PC-3 (cell line): ENCODE data around the gene CACNA1B. TPM values are rescaled to one million over a fixed set of nuclear protein-coding genes. Genes with fewer than 3 reads are reported as not detected.

Source experiments
- ATAC-seq: fragments of 200-7000 bp; cut with Tn5 transposase; 2 replicates; pipeline ENCODE4 v1.9.1; 2020; ENCODE audit warnings: mild to moderate bottlenecking, moderate library complexity
- BruUV-seq: library from RNA; stranded (reverse); fragments of 400-500 nt; replicated peaks from 2 replicates; lab custom pipeline; 2021; lab: Mats Ljungman, UMichigan
- CTCF ChIA-PET: fragments of 300-600 bp; sonication (Branson Sonifier 250); formaldehyde crosslinking; loops from one replicate; lab custom pipeline; 2022; ENCODE audit warnings: antibody characterized with exemption; lab: Charles Lee
- POLR2A ChIA-PET: fragments of 300-600 bp; sonication (Branson Sonifier 250); formaldehyde crosslinking; loops from one replicate; lab custom pipeline; 2022; ENCODE audit warnings: antibody characterized with exemption; ENCODE audit not compliant: unreplicated experiment; lab: Charles Lee
- DNase-seq: peaks from one replicate; pipeline ENCODE4 v3.0.0-alpha.2; 2015
- H2AFZ ChIP-seq: fragments of 300-600 bp; sonication (generic); 2 replicates; pipeline ENCODE4 v1.6.0; 2016; ENCODE audit warnings: antibody characterized with exemption, low read length
- H3F3A ChIP-seq: fragments of 300-600 bp; sonication (generic); one replicate; pipeline ENCODE4 v1.6.0; 2017; ENCODE audit warnings: antibody characterized with exemption, low read length, control low read depth, mild to moderate bottlenecking; ENCODE audit not compliant: unreplicated experiment
- H3K27ac ChIP-seq: fragments of 300-600 bp; sonication (generic); 2 replicates; pipeline ENCODE4 v1.5.1; 2016; ENCODE audit warnings: mild to moderate bottlenecking, low read length
- H3K27me3 ChIP-seq: fragments of 300-600 bp; sonication (generic); 2 replicates; pipeline ENCODE4 v1.6.1; 2016; ENCODE audit warnings: low read length, mixed read lengths
- H3K36me3 ChIP-seq: fragments of 300-600 bp; sonication (generic); 2 replicates; pipeline ENCODE4 v1.6.1; 2016; ENCODE audit warnings: low read depth, mixed run types, low read length, mixed read lengths
- H3K4me1 ChIP-seq: fragments of 300-600 bp; sonication (generic); 2 replicates; pipeline ENCODE4 v1.5.1; 2016; ENCODE audit warnings: low read length; ENCODE audit not compliant: insufficient read depth
- H3K4me2 ChIP-seq: fragments of 300-600 bp; sonication (generic); 2 replicates; pipeline ENCODE4 v1.6.0; 2016; ENCODE audit warnings: low read length
- H3K4me3 ChIP-seq: fragments of 300-600 bp; sonication (generic); 2 replicates; pipeline ENCODE4 v1.5.1; 2016; ENCODE audit warnings: mild to moderate bottlenecking, low read length, mixed read lengths
- H3K79me2 ChIP-seq: fragments of 300-600 bp; sonication (generic); 2 replicates; pipeline ENCODE4 v1.6.1; 2017; ENCODE audit warnings: low read length, mixed read lengths
- H3K9ac ChIP-seq: fragments of 300-600 bp; sonication (generic); 2 replicates; pipeline ENCODE4 v1.6.0; 2016; ENCODE audit warnings: mild to moderate bottlenecking, low read length
- H3K9me2 ChIP-seq: fragments of 300-600 bp; sonication (generic); replicated peaks from 2 replicates; pipeline ENCODE4 v1.6.1; 2016; ENCODE audit warnings: mixed run types, low read length, mixed read lengths
- H3K9me3 ChIP-seq: fragments of 300-600 bp; sonication (generic); 2 replicates; pipeline ENCODE4 v1.6.1; 2016; ENCODE audit warnings: low read length, mixed read lengths
- H4K20me1 ChIP-seq: fragments of 300-600 bp; sonication (generic); 2 replicates; pipeline ENCODE4 v1.6.1; 2016; ENCODE audit warnings: low read length, mixed read lengths
- EZH2 ChIP-seq: fragments of 300-600 bp; sonication (generic); IDR thresholded peaks from one replicate; pipeline ENCODE4 v1.6.1; 2017; ENCODE audit warnings: antibody characterized with exemption, mild to moderate bottlenecking, low read length; ENCODE audit not compliant: unreplicated experiment
- EZH2phosphoT487 ChIP-seq: fragments of 300-600 bp; sonication (generic); IDR thresholded peaks from 2 replicates; pipeline ENCODE4 v1.6.1; 2018; ENCODE audit warnings: mild to moderate bottlenecking, antibody characterized with exemption, low read length, borderline replicate concordance
- intact Hi-C: fragments of 100-400 bp; cut with micrococcal nuclease; formaldehyde crosslinking; loops from 2 replicates; pipeline ENCODE4 v1.9.0; 2023
- total RNA-seq: library from RNA; depleted of rRNA; stranded (reverse); fragments of >200 nt; gene quantifications from 2 replicates; pipeline ENCODE4 v1.2.3, GENCODE V29; 2014
- TF ChIP-seq, protein P1 (sequence below): fragments of 300-600 bp; sonication (generic); conservative IDR thresholded peaks from 2 replicates; pipeline ENCODE4 v1.5.1; 2017; ENCODE audit warnings: antibody characterized with exemption, low read depth, mild to moderate bottlenecking, low read length

Gene CACNA1B
- total RNA-seq, 1 experiment from 2014 or later: not detected

DNA sequence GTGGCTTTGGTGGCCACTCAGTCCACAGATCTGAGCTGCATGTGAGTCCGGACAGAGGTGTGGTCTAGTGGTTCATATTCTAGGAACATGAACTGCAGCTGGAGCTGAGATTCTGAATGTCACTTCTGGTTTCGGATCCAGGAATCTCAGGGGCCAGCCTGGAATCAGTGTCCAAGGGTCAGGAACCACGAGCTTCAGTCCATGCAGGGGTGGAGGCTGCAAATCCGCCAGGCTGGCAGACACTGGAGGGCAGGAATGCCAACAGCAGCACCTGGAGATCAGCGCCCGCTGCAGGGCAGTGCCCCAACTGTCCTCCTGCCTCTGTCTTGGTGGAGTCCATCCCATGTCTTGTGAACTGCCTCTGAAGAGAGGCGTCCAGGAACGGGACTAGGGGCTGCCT, 73.5 kb downstream of the CACNA1B start:
- TF ChIP-seq EZH2 (no peak), EZH2phosphoT487 (no peak)
- TF ChIP-seq, protein P1, sequence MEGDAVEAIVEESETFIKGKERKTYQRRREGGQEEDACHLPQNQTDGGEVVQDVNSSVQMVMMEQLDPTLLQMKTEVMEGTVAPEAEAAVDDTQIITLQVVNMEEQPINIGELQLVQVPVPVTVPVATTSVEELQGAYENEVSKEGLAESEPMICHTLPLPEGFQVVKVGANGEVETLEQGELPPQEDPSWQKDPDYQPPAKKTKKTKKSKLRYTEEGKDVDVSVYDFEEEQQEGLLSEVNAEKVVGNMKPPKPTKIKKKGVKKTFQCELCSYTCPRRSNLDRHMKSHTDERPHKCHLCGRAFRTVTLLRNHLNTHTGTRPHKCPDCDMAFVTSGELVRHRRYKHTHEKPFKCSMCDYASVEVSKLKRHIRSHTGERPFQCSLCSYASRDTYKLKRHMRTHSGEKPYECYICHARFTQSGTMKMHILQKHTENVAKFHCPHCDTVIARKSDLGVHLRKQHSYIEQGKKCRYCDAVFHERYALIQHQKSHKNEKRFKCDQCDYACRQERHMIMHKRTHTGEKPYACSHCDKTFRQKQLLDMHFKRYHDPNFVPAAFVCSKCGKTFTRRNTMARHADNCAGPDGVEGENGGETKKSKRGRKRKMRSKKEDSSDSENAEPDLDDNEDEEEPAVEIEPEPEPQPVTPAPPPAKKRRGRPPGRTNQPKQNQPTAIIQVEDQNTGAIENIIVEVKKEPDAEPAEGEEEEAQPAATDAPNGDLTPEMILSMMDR: no peak
- ChIA-PET POLR2A (no interaction called here), CTCF (no interaction called here)
- Histone ChIP-seq H3F3A (no peaks in the 10 kb centered on the region), H3K4me3 (no peak overlapping the region), H3K27ac (no peak overlapping the region), H3K9me3 (no peaks in the 10 kb centered on the region), H3K36me3 (no peaks in the 10 kb centered on the region), H3K4me1 (no peaks in the 10 kb centered on the region), H3K9me2 (no peaks in the 10 kb centered on the region), H3K27me3 (no peaks in the 10 kb centered on the region), H3K4me2 (no peak overlapping the region), H3K79me2 (no peaks in the 10 kb centered on the region), H2AFZ (no peak overlapping the region), H4K20me1 (no peaks in the 10 kb centered on the region), H3K9ac (no peak overlapping the region)
- ATAC-seq: no peak
- no peak for DNase-seq
- intact Hi-C loops: no loop called here
- no TSS peak for BruUV-seq

DNA sequence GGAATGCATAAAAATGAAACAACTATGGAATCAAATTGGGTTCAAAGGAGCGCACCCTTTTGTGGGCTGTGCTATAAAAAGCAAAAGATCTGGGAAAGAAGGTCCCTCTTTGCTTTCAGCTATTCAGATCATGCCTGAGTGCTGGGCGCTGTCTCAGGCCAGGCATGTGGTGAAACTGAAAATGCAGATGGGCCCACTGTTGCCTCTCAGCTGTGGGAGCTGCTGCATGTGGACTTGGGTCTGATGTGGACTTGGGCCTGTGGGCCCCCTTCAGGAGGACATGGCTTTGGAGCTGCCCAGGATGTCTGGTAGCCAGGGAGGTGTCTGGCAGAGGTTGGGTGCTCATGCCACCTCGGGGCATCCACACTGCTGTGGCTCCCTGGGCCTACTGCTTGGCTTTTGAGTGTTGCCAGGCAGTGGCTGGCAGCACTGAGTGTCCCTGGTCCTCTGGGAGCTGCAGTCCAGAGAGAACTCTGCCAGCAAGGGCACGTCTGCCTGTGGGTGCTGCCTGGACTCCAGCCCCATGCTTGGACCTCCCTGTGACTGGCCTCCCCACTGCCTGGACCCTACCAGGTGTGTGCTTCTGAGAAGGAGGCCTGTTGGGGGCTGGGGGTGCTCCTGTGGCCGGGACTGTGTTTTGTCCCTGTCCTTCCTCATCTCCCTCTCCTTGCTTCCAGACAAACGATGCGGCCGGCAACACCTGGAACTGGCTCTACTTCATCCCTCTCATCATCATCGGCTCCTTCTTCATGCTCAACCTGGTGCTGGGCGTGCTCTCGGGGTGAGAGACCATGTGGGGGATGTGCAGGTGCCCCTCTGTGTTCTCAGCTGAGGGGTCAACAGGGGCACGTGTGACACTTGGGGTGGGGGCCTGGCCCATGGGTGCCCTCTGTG, 74.3 kb downstream of the CACNA1B start:
- no peak overlapping the region for H3K9ac ChIP-seq
- H3K4me2 ChIP-seq: no peak overlapping the region
- TF ChIP-seq EZH2 (no peak), EZH2phosphoT487 (no peak)
- TF ChIP-seq, protein P1: no peak
- no peak overlapping the region for H3K4me3 ChIP-seq
- ATAC-seq (no peak), DNase-seq (no peak)
- no TSS peak for BruUV-seq
- intact Hi-C loops: no loop called here
- H3K79me2 ChIP-seq: no peaks in the 10 kb centered on the region
- POLR2A ChIA-PET: no interaction called here
- no peaks in the 10 kb centered on the region for H3F3A ChIP-seq
- no peaks in the 10 kb centered on the region for H3K4me1 ChIP-seq
- CTCF ChIA-PET: no interaction called here
- no peaks in the 10 kb centered on the region for H3K9me3 ChIP-seq
- no peak overlapping the region for H2AFZ ChIP-seq
- H4K20me1 ChIP-seq: no peaks in the 10 kb centered on the region
- no peaks in the 10 kb centered on the region for H3K27me3 ChIP-seq
- H3K27ac ChIP-seq: no peak overlapping the region
- H3K9me2 ChIP-seq: no peaks in the 10 kb centered on the region
- no peaks in the 10 kb centered on the region for H3K36me3 ChIP-seq

DNA sequence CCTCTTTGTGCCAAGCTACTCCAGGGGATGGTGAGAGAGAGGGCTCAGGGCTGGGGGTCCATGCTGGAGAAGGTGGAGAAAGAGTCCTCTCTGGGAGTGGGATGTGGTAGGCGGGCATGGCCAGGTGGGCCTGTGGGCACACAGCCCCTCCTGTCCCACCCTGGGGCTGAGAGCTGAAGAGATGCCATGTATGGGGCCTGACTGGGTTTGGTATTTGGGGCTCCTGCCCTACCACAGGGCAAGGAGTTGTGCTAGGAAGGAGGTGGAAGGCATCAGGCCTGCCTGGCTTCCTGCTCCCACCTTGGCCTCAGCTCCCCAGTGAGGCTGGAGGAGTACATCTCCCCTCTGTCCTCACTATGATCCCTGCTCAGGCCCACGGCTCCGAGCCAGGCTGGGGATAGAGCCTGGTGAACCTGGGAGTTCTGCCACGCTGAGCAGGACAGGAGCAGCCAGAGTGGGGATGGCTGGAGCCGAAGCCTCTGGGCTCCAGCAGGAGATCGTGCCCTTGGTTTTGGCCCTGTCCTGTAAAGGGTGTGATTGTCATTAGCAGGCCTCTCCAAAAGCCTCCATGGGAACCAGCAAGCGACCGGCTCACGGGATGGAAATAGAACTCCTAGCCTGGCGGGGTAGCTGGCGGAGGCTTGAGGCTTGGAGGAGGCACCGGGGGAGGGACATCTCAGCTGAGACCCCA, 75.5 kb downstream of the CACNA1B start:
- no TSS peak for BruUV-seq
- Histone ChIP-seq H3K27ac (no peak overlapping the region), H3K4me2 (no peak overlapping the region), H3K79me2 (no peaks in the 10 kb centered on the region), H4K20me1 (no peaks in the 10 kb centered on the region), H3K9me2 (no peaks in the 10 kb centered on the region), H3K9me3 (no peaks in the 10 kb centered on the region), H3K4me1 (no peaks in the 10 kb centered on the region), H3K4me3 (no peak overlapping the region), H3K36me3 (no peaks in the 10 kb centered on the region), H3F3A (no peaks in the 10 kb centered on the region), H3K27me3 (peaks cover under 1% of the 10 kb centered on the region; the same call in 1 of the 2 replicates), H3K9ac (no peak overlapping the region), H2AFZ (no peak overlapping the region)
- intact Hi-C loops: no loop called here
- ATAC-seq (no peak), DNase-seq (no peak)
- TF ChIP-seq, protein P1: no peak
- TF ChIP-seq EZH2phosphoT487: no peak
- TF ChIP-seq EZH2: no peak
- ChIA-PET POLR2A (no interaction called here), CTCF (no interaction called here)
